Gastroesophageal sphincter (tissue), 4 donors: ENCODE measurements around the gene PCNT. TPM values are rescaled to one million over a fixed set of nuclear protein-coding genes. Genes with fewer than 3 reads are reported as not detected.

ENCODE experiments used
- ATAC-seq: fragments of 150-250 bp; one replicate; pipeline ENCODE4 v1.9.1; 2016; ENCODE audit warnings: mild to moderate bottlenecking, moderate library complexity
- H3K27ac ChIP-seq, 4 donors: fragments of 200-600 bp; sonication (generic) in 3 of 4; 1 replicate in 3 of 4; 2 replicates in 1 of 4; pipeline ENCODE4 v1.5.1; 2016 to 2019
- H3K27me3 ChIP-seq: fragments of 200-600 bp; sonication (generic); one replicate; pipeline ENCODE4 v1.5.1; 2019
- H3K36me3 ChIP-seq, 2 donors: fragments of 200-600 bp; sonication (generic); one replicate each; pipeline ENCODE4 v1.5.1; 2019; ENCODE audit warnings: control low read depth in 1 of 2
- H3K4me1 ChIP-seq, 3 donors: fragments of 200-600 bp; sonication (generic); 1 replicate in 2 of 3; 2 replicates in 1 of 3; pipeline ENCODE4 v1.5.1; 2016 to 2019; ENCODE audit warnings: control low read depth in 2 of 3
- H3K4me3 ChIP-seq, 2 donors: fragments of 200-600 bp; sonication (generic); one replicate each; pipeline ENCODE4 v1.5.1; 2019; ENCODE audit warnings: mild to moderate bottlenecking in 1 of 2, moderate library complexity in 1 of 2
- H3K9me3 ChIP-seq, 3 donors: fragments of 200-600 bp; sonication (generic); one replicate each; pipeline ENCODE4 v1.5.1; 2017 to 2019; ENCODE audit warnings: control low read depth in 2 of 3
- CTCF ChIP-seq, 4 experiments: fragments of 200-600 bp in 2 of 4; fragments of 450-650 bp in 2 of 4; sonication (generic) in 1 of 4; IDR thresholded peaks; one replicate each; pipeline ENCODE4 v1.5.1; 2017 to 2019; ENCODE audit warnings: antibody characterized with exemption in 4 of 4, mild to moderate bottlenecking in 2 of 4, moderate library complexity in 2 of 4
- EP300 ChIP-seq: sonication (generic); formaldehyde crosslinking; IDR thresholded peaks from one replicate; pipeline ENCODE4 v1.6.1; 2017; ENCODE audit warnings: antibody characterized with exemption, mild to moderate bottlenecking
- POLR2A ChIP-seq, 2 donors: fragments of 450-650 bp; IDR thresholded peaks; one replicate each; pipeline ENCODE4 v1.6.1; 2017; ENCODE audit warnings: antibody characterized with exemption in 2 of 2, mild to moderate bottlenecking in 2 of 2, moderate library complexity in 1 of 2
- POLR2AphosphoS5 ChIP-seq: sonication (generic); formaldehyde crosslinking; IDR thresholded peaks from one replicate; pipeline ENCODE4 v1.6.1; 2017; ENCODE audit warnings: antibody characterized with exemption
- WGBS, 2 donors: methylation state at CpG; one replicate each; pipeline ENCODE4 v1.1.5; 2018; ENCODE audit warnings: low coverage in 1 of 2; 5-methylcytosine and 5-hydroxymethylcytosine counted together
- total RNA-seq, 4 donors: library from RNA; depleted of rRNA; stranded (reverse); fragments of >200 nt; gene quantifications; one replicate each; pipeline ENCODE4 v1.1.0, GENCODE V29; 2016

The PCNT gene
- total RNA-seq, 4 donors from 2014 or later: 24.3 to 31.1 (median 27.3) TPM

GRCh38 chr21:46482846-46483231 is 158.9 kb downstream of the PCNT start:
- H3K36me3 ChIP-seq: peaks cover 0 to 35% of the 10 kb centered on the region in 2 donors
- no peak overlapping the region for H3K27ac ChIP-seq
- no peaks in the 10 kb centered on the region for H3K27me3 ChIP-seq
- H3K4me1 ChIP-seq: peaks cover 0 to 10% (median 0%) of the 10 kb centered on the region in 3 donors
- 82 to 87% methylated on average over 2 of the region's 2 CpGs for WGBS, 2 donors
- TF ChIP-seq CTCF (IDR thresholded peaks at IDR 0.05) (no peak), EP300 (no peak), POLR2AphosphoS5 (no peak), POLR2A (IDR thresholded peaks at IDR 0.05) (no peak)
- no peak overlapping the region for H3K4me3 ChIP-seq
- H3K9me3 ChIP-seq: no peaks in the 10 kb centered on the region
- no peak for ATAC-seq

- H3K36me3 ChIP-seq: peaks cover 0 to 38% of the 10 kb centered on the region in 2 donors
Observed at GRCh38 chr21:46483300-46484295, 159.6 kb downstream of the PCNT start.

GRCh38 chr21:46486481-46487126 is 162.6 kb downstream of the PCNT start:
- Histone ChIP-seq H3K4me1 (peaks cover 0 to 5% (median 0%) of the 10 kb centered on the region in 3 donors), H3K9me3 (no peaks in the 10 kb centered on the region), H3K36me3 (peaks cover 0 to 49% of the 10 kb centered on the region in 2 donors), H3K4me3 (no peak overlapping the region), H3K27me3 (no peaks in the 10 kb centered on the region), H3K27ac (no peak overlapping the region)
- TF ChIP-seq CTCF (IDR thresholded peaks at IDR 0.05) (no peak), EP300 (no peak), POLR2AphosphoS5 (no peak), POLR2A (IDR thresholded peaks at IDR 0.05) (no peak)
- WGBS, 2 donors: 72 to 74% methylated on average over 4 of the region's 4 CpGs
- ATAC-seq: no peak

More at GRCh38 chr21:46483300-46484295, 159.6 kb downstream of the PCNT start:
- H3K4me1 ChIP-seq: peaks cover 0 to 10% (median 0%) of the 10 kb centered on the region in 3 donors
- H3K27ac ChIP-seq: no peak overlapping the region
- 74 to 79% methylated on average over 5 to 6 of the region's 6 CpGs for WGBS, 2 donors
- H3K4me3 ChIP-seq: no peak overlapping the region
- no peaks in the 10 kb centered on the region for H3K9me3 ChIP-seq
- ATAC-seq: no peak
- no peak for TF ChIP-seq EP300
- TF ChIP-seq POLR2A (IDR thresholded peaks at IDR 0.05): no peak
- no peak for TF ChIP-seq POLR2AphosphoS5
- TF ChIP-seq CTCF (IDR thresholded peaks at IDR 0.05): no peak
- H3K27me3 ChIP-seq: no peaks in the 10 kb centered on the region

GRCh38 chr21:46489162-46489663 is 165.3 kb downstream of the PCNT start:
- ATAC-seq: no peak
- no peak overlapping the region for H3K4me3 ChIP-seq
- WGBS, 2 donors: no CpG with 5 or more reads among the region's 6 CpGs
- TF ChIP-seq POLR2AphosphoS5 (no peak), EP300 (no peak), POLR2A (IDR thresholded peaks at IDR 0.05) (no peak), CTCF (IDR thresholded peaks at IDR 0.05) (no peak)
- H3K27me3 ChIP-seq: no peaks in the 10 kb centered on the region
- peaks cover 0 to 71% of the 10 kb centered on the region in 2 donors for H3K36me3 ChIP-seq
- H3K27ac ChIP-seq: no peak overlapping the region
- H3K9me3 ChIP-seq: no peaks in the 10 kb centered on the region
- no peaks in the 10 kb centered on the region for H3K4me1 ChIP-seq
